Suprapubic skin (tissue), 4 donors: Measurements from ENCODE around the gene TRIM39. TPM values are rescaled to one million over a fixed set of nuclear protein-coding genes. Genes with fewer than 3 reads are reported as not detected.

Source experiments
- DNase-seq, 2 donors: peaks; one replicate each; pipeline ENCODE4 v3.0.0-alpha.2; 2019; ENCODE audit warnings: low spot score in 2 of 2
- H3K27ac ChIP-seq: fragments of 200-600 bp; sonication (generic); one replicate; pipeline ENCODE4 v1.5.1; 2019
- H3K27me3 ChIP-seq: fragments of 200-600 bp; sonication (generic); one replicate; pipeline ENCODE4 v1.5.1; 2019
- H3K36me3 ChIP-seq: fragments of 200-600 bp; sonication (generic); one replicate; pipeline ENCODE4 v1.5.1; 2019
- H3K4me1 ChIP-seq: fragments of 200-600 bp; sonication (generic); one replicate; pipeline ENCODE4 v1.5.1; 2019
- H3K4me3 ChIP-seq: fragments of 200-600 bp; sonication (generic); one replicate; pipeline ENCODE4 v1.5.1; 2019; ENCODE audit warnings: mild to moderate bottlenecking
- H3K9me3 ChIP-seq: fragments of 200-600 bp; sonication (generic); one replicate; pipeline ENCODE4 v1.5.1; 2019
- CTCF ChIP-seq, 2 donors: fragments of 200-600 bp in 1 of 2; fragments of 450-650 bp in 1 of 2; sonication (generic) in 1 of 2; IDR thresholded peaks; one replicate each; pipeline ENCODE4 v1.5.1; 2016 to 2019; ENCODE audit warnings: antibody characterized with exemption in 2 of 2, mild to moderate bottlenecking in 1 of 2, moderate library complexity in 1 of 2
- EP300 ChIP-seq: sonication (generic); formaldehyde crosslinking; IDR thresholded peaks from one replicate; pipeline ENCODE4 v1.6.1; 2017; ENCODE audit warnings: antibody characterized with exemption
- POLR2A ChIP-seq, 2 donors: fragments of 450-650 bp; IDR thresholded peaks; one replicate each; pipeline ENCODE4 v1.6.1; 2017; ENCODE audit warnings: antibody characterized with exemption in 2 of 2, mild to moderate bottlenecking in 2 of 2, moderate library complexity in 2 of 2
- POLR2AphosphoS5 ChIP-seq, 3 donors: sonication (generic); formaldehyde crosslinking; IDR thresholded peaks; one replicate each; pipeline ENCODE4 v1.6.1; 2017; ENCODE audit warnings: antibody characterized with exemption in 3 of 3
- WGBS: methylation state at CpG from one replicate; pipeline ENCODE4 v1.1.5; 2018; 5-methylcytosine and 5-hydroxymethylcytosine counted together
- total RNA-seq, 4 donors: library from RNA; depleted of rRNA; stranded (reverse); fragments of >200 nt; gene quantifications; one replicate each; pipeline ENCODE4 v1.1.0, GENCODE V29; 2016

Gene TRIM39
- total RNA-seq, 4 donors from 2014 or later, result 6.6 to 17.8 (median 9.2) TPM

DNA sequence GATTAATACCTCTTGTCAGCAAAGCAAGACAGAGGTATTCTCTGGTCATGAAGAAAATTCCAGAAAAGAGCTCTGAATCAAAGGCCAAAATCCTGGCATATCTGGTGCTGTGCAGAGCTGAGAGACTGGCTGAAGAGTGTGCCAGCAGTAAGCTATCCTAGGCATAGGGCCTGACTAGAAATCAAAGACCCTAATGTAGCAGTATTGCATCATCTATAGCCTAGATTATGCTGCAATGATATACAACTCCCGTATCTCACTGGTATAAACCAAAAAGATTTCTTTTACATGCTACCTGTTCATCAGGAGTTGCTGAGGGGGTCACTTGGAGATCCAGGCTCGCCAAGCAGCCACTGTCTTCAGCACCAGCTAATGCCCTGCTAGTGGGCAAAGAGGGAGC is 30.9 kb upstream of the TRIM39 start:
- no peaks in the 10 kb centered on the region for H3K4me1 ChIP-seq
- 92% methylated on average over 2 of the region's 2 CpGs for WGBS
- no peak overlapping the region for H3K27ac ChIP-seq
- DNase-seq, result no peak
- no peaks in the 10 kb centered on the region for H3K9me3 ChIP-seq
- no peak overlapping the region for H3K4me3 ChIP-seq
- no peaks in the 10 kb centered on the region for H3K27me3 ChIP-seq
- H3K36me3 ChIP-seq, result peaks cover 41% of the 10 kb centered on the region
- TF ChIP-seq POLR2A (IDR thresholded peaks at IDR 0.05) (no peak), POLR2AphosphoS5 (IDR thresholded peaks at IDR 0.05) (no peak), EP300 (no peak), CTCF (IDR thresholded peaks at IDR 0.05) (no peak)

DNA sequence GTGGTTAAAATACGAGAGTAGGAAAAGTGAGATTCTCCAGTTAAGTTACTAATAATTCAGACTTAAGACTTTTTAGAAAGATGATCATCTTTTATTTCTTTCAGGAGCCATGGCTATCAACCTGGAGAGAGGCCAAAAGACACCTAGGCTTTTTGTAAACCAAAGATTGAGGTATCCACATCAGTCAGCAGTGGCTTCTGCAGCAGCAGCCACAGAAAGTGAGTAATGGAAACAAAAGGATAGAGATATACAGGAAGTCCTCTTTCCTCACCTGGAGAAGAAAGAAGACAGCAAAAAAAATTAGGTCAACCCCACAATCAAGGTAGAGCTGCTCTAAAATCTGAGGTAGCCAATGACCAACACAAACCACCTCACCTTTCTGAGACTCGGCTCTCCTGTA is 22.7 kb upstream of the TRIM39 start:
- H3K9me3 ChIP-seq, result no peaks in the 10 kb centered on the region
- H3K27me3 ChIP-seq, result no peaks in the 10 kb centered on the region
- TF ChIP-seq POLR2AphosphoS5 (IDR thresholded peaks at IDR 0.05) (no peak), CTCF (IDR thresholded peaks at IDR 0.05) (no peak), EP300 (no peak), POLR2A (IDR thresholded peaks at IDR 0.05) (no peak)
- no peak for DNase-seq
- no peak overlapping the region for H3K4me3 ChIP-seq
- 99% methylated on average over 2 of the region's 2 CpGs for WGBS
- H3K4me1 ChIP-seq, result no peaks in the 10 kb centered on the region
- H3K36me3 ChIP-seq, result peaks cover 26% of the 10 kb centered on the region
- H3K27ac ChIP-seq, result no peak overlapping the region

- Histone ChIP-seq H3K27me3 (no peaks in the 10 kb centered on the region), H3K27ac (no peak overlapping the region), H3K4me1 (no peaks in the 10 kb centered on the region), H3K4me3 (no peak overlapping the region), H3K36me3 (peaks cover 16% of the 10 kb centered on the region), H3K9me3 (no peaks in the 10 kb centered on the region)
- DNase-seq, result no peak
- WGBS, result 82% methylated on average over 3 of the region's 3 CpGs
- TF ChIP-seq EP300 (no peak), POLR2A (IDR thresholded peaks at IDR 0.05) (no peak), POLR2AphosphoS5 (IDR thresholded peaks at IDR 0.05) (no peak), CTCF (IDR thresholded peaks at IDR 0.05) (no peak)
These were observed 15.6 kb upstream of the TRIM39 start for GRCh38 chr6:30311101-30311500.

- no peak for TF ChIP-seq POLR2A (IDR thresholded peaks at IDR 0.05)
- TF ChIP-seq POLR2AphosphoS5 (IDR thresholded peaks at IDR 0.05), result no peak
- no peak for TF ChIP-seq EP300
- no peak for TF ChIP-seq CTCF (IDR thresholded peaks at IDR 0.05)
- no peaks in the 10 kb centered on the region for H3K4me1 ChIP-seq
- DNase-seq, result no peak
- H3K9me3 ChIP-seq, result no peaks in the 10 kb centered on the region
- H3K27me3 ChIP-seq, result no peaks in the 10 kb centered on the region
- peaks cover 12% of the 10 kb centered on the region for H3K36me3 ChIP-seq
- H3K27ac ChIP-seq, result no peak overlapping the region
- 80% methylated on average over 1 of the region's 1 CpG for WGBS
- H3K4me3 ChIP-seq, result no peak overlapping the region
These were observed 15.1 kb upstream of the TRIM39 start for GRCh38 chr6:30311671-30312070.

DNA sequence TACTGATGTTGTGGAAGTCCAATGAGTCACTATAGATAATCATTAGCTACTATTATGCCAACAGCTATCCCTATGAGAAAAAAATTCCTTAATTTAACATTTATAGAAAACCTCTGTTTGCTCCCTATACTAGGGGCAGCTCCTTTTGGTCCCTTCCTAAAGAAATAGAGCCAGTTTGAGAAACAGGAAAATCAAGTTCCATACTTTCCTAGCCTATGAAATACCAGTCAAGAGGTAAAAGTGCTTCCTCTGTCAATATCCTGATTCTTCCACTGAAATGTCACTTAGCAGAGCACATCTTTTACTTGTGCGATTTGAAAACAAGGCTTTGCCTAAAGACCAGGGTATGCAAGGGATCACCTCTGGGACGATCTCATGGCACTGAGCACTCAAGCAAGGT is 14.5 kb upstream of the TRIM39 start:
- Histone ChIP-seq H3K4me3 (no peak overlapping the region), H3K27ac (no peak overlapping the region), H3K9me3 (no peaks in the 10 kb centered on the region), H3K4me1 (no peaks in the 10 kb centered on the region), H3K27me3 (no peaks in the 10 kb centered on the region), H3K36me3 (peaks cover 12% of the 10 kb centered on the region)
- WGBS, result 90% methylated on average over 2 of the region's 2 CpGs
- TF ChIP-seq EP300, result no peak
- no peak for TF ChIP-seq CTCF (IDR thresholded peaks at IDR 0.05)
- DNase-seq, result no peak
